IMR-90 (cell line): Measurements from ENCODE around the gene EPB41L5. TPM values are rescaled to one million over a fixed set of nuclear protein-coding genes. Genes with fewer than 3 reads are reported as not detected.

Source experiments
- ATAC-seq: fragments of 200-7000 bp; cut with Tn5 transposase; 2 replicates; pipeline ENCODE4 v1.9.1; 2020; ENCODE audit warnings: low read depth, mild to moderate bottlenecking, moderate library complexity
- BruUV-seq: library from RNA; stranded (reverse); fragments of 400-500 nt; replicated peaks from 2 replicates; lab custom pipeline; 2021; lab: Mats Ljungman, UMichigan
- CTCF ChIA-PET: fragments of 300-600 bp; formaldehyde crosslinking; extraction: SDS; loops from one replicate; lab custom pipeline; 2021; ENCODE audit warnings: antibody characterized with exemption; lab: Yijun Ruan, JAX
- POLR2A ChIA-PET: fragments of 300-600 bp; sonication (Branson Sonifier 250); formaldehyde crosslinking; loops from one replicate; lab custom pipeline; 2022; ENCODE audit warnings: antibody characterized with exemption; ENCODE audit not compliant: unreplicated experiment; lab: Charles Lee
- DNase-seq: peaks from one replicate; pipeline ENCODE4 v3.0.0; 2013
- H2AFZ ChIP-seq: replicated peaks from 2 replicates; pipeline ENCODE3; 2013; ENCODE audit warnings: low read length, mild to moderate bottlenecking; ENCODE audit not compliant: poor library complexity
- H2AK5ac ChIP-seq: 2 replicates; pipeline ENCODE4 v1.6.1; 2013; ENCODE audit warnings: low read depth, low read length, inconsistent platforms
- H2AK9ac ChIP-seq: replicated peaks from 2 replicates; pipeline ENCODE3; 2013; ENCODE audit warnings: mild to moderate bottlenecking, low read depth, low read length, moderate library complexity; ENCODE audit not compliant: poor library complexity
- H2BK120ac ChIP-seq: 2 replicates; pipeline ENCODE4 v1.6.1; 2013; ENCODE audit warnings: low read depth, low read length, inconsistent platforms
- H2BK15ac ChIP-seq: 3 replicates; pipeline ENCODE4 v1.6.1; 2013; ENCODE audit warnings: low read depth, low read length, inconsistent platforms
- H2BK20ac ChIP-seq: 2 replicates; pipeline ENCODE4 v1.6.1; 2013; ENCODE audit warnings: low read depth, mild to moderate bottlenecking, inconsistent platforms, low read length, moderate library complexity
- H2BK5ac ChIP-seq: 2 replicates; pipeline ENCODE4 v1.6.1; 2013; ENCODE audit warnings: mild to moderate bottlenecking, low read depth, low read length, inconsistent platforms; ENCODE audit not compliant: poor library complexity, severe bottlenecking
- H3K14ac ChIP-seq: replicated peaks from 2 replicates; pipeline ENCODE4 v1.6.1; 2013; ENCODE audit warnings: low read depth, low read length, inconsistent platforms
- H3K18ac ChIP-seq: 2 replicates; pipeline ENCODE4 v1.6.1; 2013; ENCODE audit warnings: low read depth, low read length, control low read depth
- H3K23ac ChIP-seq: 2 replicates; pipeline ENCODE4 v1.6.1; 2013; ENCODE audit warnings: low read depth, low read length, inconsistent platforms
- H3K27ac ChIP-seq: 2 replicates; pipeline ENCODE4 v1.5.1; 2013; ENCODE audit warnings: mild to moderate bottlenecking, control low read depth, low read length; ENCODE audit not compliant: insufficient read depth
- H3K27me3 ChIP-seq: 2 replicates; pipeline ENCODE4 v1.6.1; 2013; ENCODE audit warnings: low read length; ENCODE audit not compliant: control insufficient read depth, insufficient read depth
- H3K36me3 ChIP-seq: 2 replicates; pipeline ENCODE4 v1.6.1; 2013; ENCODE audit warnings: low read length, mixed read lengths; ENCODE audit not compliant: control insufficient read depth, insufficient read depth
- H3K4ac ChIP-seq: 2 replicates; pipeline ENCODE4 v1.6.1; 2013; ENCODE audit warnings: low read depth, low read length, inconsistent platforms
- H3K4me1 ChIP-seq: 2 replicates; pipeline ENCODE4 v1.6.1; 2013; ENCODE audit warnings: low read length, mixed read lengths; ENCODE audit not compliant: control insufficient read depth, insufficient read depth
- H3K4me2 ChIP-seq: 2 replicates; pipeline ENCODE4 v1.6.1; 2013; ENCODE audit warnings: low read depth, mild to moderate bottlenecking, control low read depth, low read length, moderate library complexity
- H3K4me3 ChIP-seq: 2 replicates; pipeline ENCODE4 v1.5.1; 2013; ENCODE audit warnings: low read depth, mild to moderate bottlenecking, control low read depth, low read length, moderate library complexity; ENCODE audit not compliant: insufficient read depth
- H3K56ac ChIP-seq: 2 replicates; pipeline ENCODE4 v1.6.1; 2013; ENCODE audit warnings: low read length, inconsistent platforms; ENCODE audit not compliant: insufficient read depth; ENCODE audit errors: extremely low read depth
- H3K79me1 ChIP-seq, 2 experiments: 2 replicates each; pipeline ENCODE4 v1.6.1; 2013; ENCODE audit warnings: low read length in 2 of 2, inconsistent platforms in 1 of 2, low read depth in 1 of 2
- H3K9ac ChIP-seq: 2 replicates; pipeline ENCODE4 v1.6.1; 2013; ENCODE audit warnings: low read depth, low read length, control low read depth
- H3K9me1 ChIP-seq: 2 replicates; pipeline ENCODE4 v1.6.1; 2013; ENCODE audit warnings: low read length, inconsistent platforms; ENCODE audit not compliant: insufficient read depth
- H3K9me3 ChIP-seq: 2 replicates; pipeline ENCODE4 v1.6.1; 2013; ENCODE audit warnings: low read length; ENCODE audit not compliant: control insufficient read depth, insufficient read depth
- H4K20me1 ChIP-seq: 2 replicates; pipeline ENCODE4 v1.6.1; 2013; ENCODE audit warnings: low read length, inconsistent platforms; ENCODE audit not compliant: insufficient read depth
- H4K5ac ChIP-seq: 2 replicates; pipeline ENCODE4 v1.6.1; 2013; ENCODE audit warnings: mild to moderate bottlenecking, low read depth, low read length, control low read depth
- H4K8ac ChIP-seq, 2 experiments: 2 replicates each; pipeline ENCODE4 v1.6.1; 2013; ENCODE audit warnings: low read depth in 2 of 2, low read length in 2 of 2, control low read depth in 1 of 2, inconsistent platforms in 1 of 2
- H4K91ac ChIP-seq: 2 replicates; pipeline ENCODE4 v1.6.1; 2013; ENCODE audit warnings: low read depth, low read length, inconsistent platforms; ENCODE audit not compliant: insufficient read depth
- FOS ChIP-seq: fragments of 150-350 bp; IDR thresholded peaks from 2 replicates; pipeline ENCODE4 v1.6.1; 2016; ENCODE audit warnings: low read depth, low read length
- MXI1 ChIP-seq: IDR thresholded peaks from 2 replicates; pipeline ENCODE4 v1.6.1; 2012; ENCODE audit warnings: low read depth, mild to moderate bottlenecking, low read length, moderate library complexity, borderline replicate concordance
- NFE2L2 ChIP-seq: fragments of 150-350 bp; IDR thresholded peaks from 2 replicates; pipeline ENCODE4 v1.6.1; 2016; ENCODE audit warnings: low read depth, mild to moderate bottlenecking, low read length
- RFX5 ChIP-seq: IDR thresholded peaks from 2 replicates; pipeline ENCODE4 v1.8.0; 2012; ENCODE audit warnings: low read depth, mild to moderate bottlenecking, low read length, moderate library complexity
- WGBS, 2 experiments: methylation state at CpG; one replicate each; pipeline versions ENCODE4 v1.1.5 to v1.1.7; 2013; ENCODE audit warnings: missing lambda C conversion rate in 2 of 2; ENCODE audit not compliant: insufficient read length in 1 of 2; ENCODE audit errors: extremely low coverage in 2 of 2; 5-methylcytosine and 5-hydroxymethylcytosine counted together
- dilution Hi-C: fragments of 300-500 bp; cut with HindIII; formaldehyde crosslinking; loops from one replicate; pipeline ENCODE4 v1.14.3; 2018; ENCODE audit warnings: low sequenced_read_pairs; ENCODE audit not compliant: unreplicated experiment
- in situ Hi-C: fragments of 300-500 bp; cut with MboI; formaldehyde crosslinking; loops from 3 replicates; pipeline ENCODE4 v1.14.3; 2019; ENCODE audit warnings: low sequenced_read_pairs, inconsistent platforms, mixed read lengths
- intact Hi-C: fragments of 100-400 bp; cut with micrococcal nuclease; formaldehyde crosslinking; loops from 2 replicates; pipeline ENCODE4 v1.10.0; 2022
- polyA plus RNA-seq, 3 experiments: library from polyadenylated mRNA; depleted of rRNA; stranded (reverse); fragments of >200 nt; gene quantifications; 2 replicates each; pipeline ENCODE4 v1.2.3, GENCODE V29; 2012; ENCODE audit warnings: low replicate concordance in 1 of 3
- total RNA-seq: library from RNA; depleted of rRNA; stranded (reverse); fragments of >200 nt; gene quantifications from 2 replicates; pipeline ENCODE4 v1.2.3, GENCODE V29; 2012
- TF ChIP-seq, protein P1 (sequence below): fragments of 150-350 bp; IDR thresholded peaks from 2 replicates; pipeline ENCODE4 v1.6.1; 2017; ENCODE audit warnings: mild to moderate bottlenecking, antibody characterized with exemption, low read length, low read depth

EPB41L5 gene
- total and polyA plus RNA-seq, 2 of the 4 experiments (the other 2 are of a cell fraction) = 5.1 to 10.6 TPM

DNA sequence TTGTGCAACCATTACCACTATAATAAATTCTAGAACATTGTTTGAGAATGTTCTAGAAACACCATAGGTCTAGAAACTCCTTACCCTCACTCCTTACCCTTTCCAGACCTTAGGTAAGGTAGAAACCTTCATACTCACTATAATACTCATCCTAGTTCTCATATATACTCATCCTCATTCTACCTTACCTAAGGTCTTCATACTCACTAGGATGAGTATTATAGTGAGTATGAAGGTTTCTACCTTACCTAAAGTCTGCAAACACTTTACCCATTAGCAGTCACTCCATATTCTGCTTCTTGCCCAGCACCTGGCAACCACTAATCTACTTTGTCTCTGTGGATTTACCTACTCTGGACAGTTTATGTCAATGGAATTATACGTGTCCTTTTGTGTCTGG lies 135.4 kb downstream of the EPB41L5 start:
- Histone ChIP-seq H2AK9ac (no peak overlapping the region), H2BK5ac (no peak overlapping the region), H3K56ac (no peak overlapping the region), H3K79me1 (no peaks in the 10 kb centered on the region), H2AK5ac (no peak overlapping the region), H3K27me3 (no peaks in the 10 kb centered on the region), H3K36me3 (no peaks in the 10 kb centered on the region; the same call in 1 of the 2 replicates), H2BK15ac (no peak overlapping the region), H4K8ac (no peak overlapping the region), H3K4me3 (no peak overlapping the region), H2AFZ (no peak overlapping the region), H3K14ac (no peak overlapping the region), H3K4me2 (no peak overlapping the region), H4K91ac (no peak overlapping the region), H2BK120ac (no peak overlapping the region), H3K27ac (no peak overlapping the region), H3K4ac (no peak overlapping the region), H4K5ac (no peak overlapping the region), H4K20me1 (no peaks in the 10 kb centered on the region), H2BK20ac (no peak overlapping the region), H3K9me1 (no peaks in the 10 kb centered on the region), H3K23ac (no peak overlapping the region), H3K4me1 (no peaks in the 10 kb centered on the region), H3K9ac (no peak overlapping the region), H3K18ac (no peak overlapping the region), H3K9me3 (0 out of 2 replicates have a peak, but pooled peaks cover 5% of the 10 kb centered on the region)
- CTCF ChIA-PET = no interaction called here
- TF ChIP-seq NFE2L2 (no peak), RFX5 (no peak), FOS (no peak), MXI1 (no peak)
- TF ChIP-seq, protein P1, sequence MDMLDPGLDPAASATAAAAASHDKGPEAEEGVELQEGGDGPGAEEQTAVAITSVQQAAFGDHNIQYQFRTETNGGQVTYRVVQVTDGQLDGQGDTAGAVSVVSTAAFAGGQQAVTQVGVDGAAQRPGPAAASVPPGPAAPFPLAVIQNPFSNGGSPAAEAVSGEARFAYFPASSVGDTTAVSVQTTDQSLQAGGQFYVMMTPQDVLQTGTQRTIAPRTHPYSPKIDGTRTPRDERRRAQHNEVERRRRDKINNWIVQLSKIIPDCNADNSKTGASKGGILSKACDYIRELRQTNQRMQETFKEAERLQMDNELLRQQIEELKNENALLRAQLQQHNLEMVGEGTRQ = no peak
- no CpG with 5 or more reads among the region's 1 CpG for WGBS, 2 experiments
- POLR2A ChIA-PET = no interaction called here
- no peak for DNase-seq
- intact Hi-C loops = no loop called here
- no TSS peak for BruUV-seq
- dilution Hi-C loops = no loop called here
- no peak for ATAC-seq
- in situ Hi-C loops = no loop called here
